SKM-1 treated with dmso at 0.1 percent for 144 hours (cell line): ENCODE data around the gene ATP2C2.
A peak's percentile ranks its signal among the peaks of the same experiment; 100 is the strongest.

Experiments
- DNase-seq: peaks from one replicate; lab custom pipeline; 2025; ENCODE audit not compliant: unreplicated experiment; lab: John Stamatoyannopoulos, UW

ATP2C2 gene

GRCh38 chr16:84465154-84465553, 96.8 kb downstream of the ATP2C2 start:
- DNase-seq: no peak

- DNase-seq: no peak
Observed at GRCh38 chr16:84466692-84467091, 98.4 kb downstream of the ATP2C2 start.

- DNase-seq: no peak
Observed at GRCh38 chr16:84467256-84467655, 98.9 kb downstream of the ATP2C2 start.

GRCh38 chr16:84467709-84468108, 99.4 kb downstream of the ATP2C2 start:
- DNase-seq: no peak

GRCh38 chr16:84471316-84471715, 103.0 kb downstream of the ATP2C2 start:
- DNase-seq: no peak

- no peak for DNase-seq
Observed at GRCh38 chr16:84471966-84472365, 103.6 kb downstream of the ATP2C2 start.

GRCh38 chr16:84475643-84476240, 107.4 kb downstream of the ATP2C2 start:
- no peak for DNase-seq

- no peak for DNase-seq
Observed at GRCh38 chr16:84476401-84476800, 108.1 kb downstream of the ATP2C2 start.

GRCh38 chr16:84477661-84478060, 109.3 kb downstream of the ATP2C2 start:
- no peak for DNase-seq

GRCh38 chr16:84478172-84478947, 110.0 kb downstream of the ATP2C2 start:
- no peak for DNase-seq

- DNase-seq: no peak
Observed at GRCh38 chr16:84479716-84480450, 111.5 kb downstream of the ATP2C2 start.

GRCh38 chr16:84481051-84481735, 112.9 kb downstream of the ATP2C2 start:
- no peak for DNase-seq

- DNase-seq: no peak
Observed at GRCh38 chr16:84482001-84482891, 113.9 kb downstream of the ATP2C2 start.

GRCh38 chr16:84482951-84483881, 114.9 kb downstream of the ATP2C2 start:
- no peak for DNase-seq

GRCh38 chr16:84483882-84484565, 115.7 kb downstream of the ATP2C2 start:
- no peak for DNase-seq

GRCh38 chr16:84484579-84485254, 116.4 kb downstream of the ATP2C2 start:
- DNase-seq: peak; percentile 23

- DNase-seq: no peak
Observed at GRCh38 chr16:84485255-84486010, 117.1 kb downstream of the ATP2C2 start.
